Dedifferentiated amniotic fluid mesenchymal stem cell (primary cell): ENCODE data around the gene ARID1B.

Experiments
- DNase-seq: peaks from one replicate; pipeline ENCODE4 v3.0.0-alpha.2; 2016; ENCODE audit errors: extremely low spot score

The ARID1B gene

GRCh38 chr6:157224178-157224950, 447.2 kb downstream of the ARID1B start:
- DNase-seq: no peak

DNA sequence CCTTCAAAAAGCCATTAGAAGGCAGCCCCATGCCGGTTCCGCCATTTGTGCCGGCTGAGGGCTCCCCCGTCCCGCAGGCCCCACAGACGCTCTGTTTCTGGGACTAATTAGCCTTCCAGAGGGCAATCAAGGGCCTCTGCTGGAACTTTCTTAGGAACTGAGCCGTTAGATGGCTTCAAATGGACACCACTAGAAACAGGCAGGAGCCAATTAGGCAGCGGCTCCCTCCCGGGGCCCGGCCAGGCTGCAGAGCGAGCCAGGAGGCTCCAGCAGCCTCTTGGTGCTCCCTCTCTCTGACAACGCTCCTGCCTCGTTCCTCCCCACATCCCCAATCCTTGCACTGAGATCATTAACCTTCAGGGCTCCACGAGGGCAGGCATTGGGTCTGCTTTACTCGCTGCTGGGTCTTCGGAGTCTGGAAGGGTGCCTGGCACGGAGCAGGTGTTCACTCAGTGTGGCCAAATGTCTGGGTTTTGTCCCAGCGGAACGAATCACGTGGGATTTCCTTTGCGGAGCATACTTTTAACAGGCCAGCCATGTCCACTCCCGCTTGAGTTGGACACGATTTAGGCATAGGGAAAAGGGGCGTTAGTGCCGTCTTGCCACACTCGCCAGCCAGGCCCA, 447.9 kb downstream of the ARID1B start:
- DNase-seq: no peak

GRCh38 chr6:157225575-157225995, 448.4 kb downstream of the ARID1B start:
- DNase-seq: no peak

DNA sequence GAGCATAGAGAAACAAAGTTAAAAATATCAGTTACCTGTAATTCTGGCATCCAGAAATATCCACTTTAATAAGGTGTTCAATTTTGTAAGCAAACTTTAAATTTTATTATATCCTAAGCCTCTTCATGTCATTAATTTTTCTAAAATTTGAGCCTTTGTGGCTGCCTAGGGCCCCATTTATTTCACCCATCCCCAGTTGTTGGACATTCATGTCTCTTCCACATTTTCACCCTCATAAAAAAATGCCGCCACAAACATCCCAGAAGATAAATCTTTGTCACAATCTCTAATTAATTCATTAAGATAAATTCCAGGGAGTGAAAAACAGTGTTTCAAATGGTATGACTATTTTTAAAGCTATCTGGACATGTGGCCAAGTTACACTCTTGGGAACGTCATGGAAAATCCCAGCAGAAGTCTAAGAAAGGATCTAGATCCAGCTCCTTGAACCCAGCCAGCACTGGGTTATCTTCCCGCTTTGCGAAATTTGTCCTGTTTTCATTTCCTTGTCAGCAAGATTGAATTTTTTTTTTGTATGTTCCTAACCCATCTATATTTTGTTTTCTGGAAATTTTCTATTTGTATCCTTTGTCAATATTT, 448.9 kb downstream of the ARID1B start:
- no peak for DNase-seq

DNA sequence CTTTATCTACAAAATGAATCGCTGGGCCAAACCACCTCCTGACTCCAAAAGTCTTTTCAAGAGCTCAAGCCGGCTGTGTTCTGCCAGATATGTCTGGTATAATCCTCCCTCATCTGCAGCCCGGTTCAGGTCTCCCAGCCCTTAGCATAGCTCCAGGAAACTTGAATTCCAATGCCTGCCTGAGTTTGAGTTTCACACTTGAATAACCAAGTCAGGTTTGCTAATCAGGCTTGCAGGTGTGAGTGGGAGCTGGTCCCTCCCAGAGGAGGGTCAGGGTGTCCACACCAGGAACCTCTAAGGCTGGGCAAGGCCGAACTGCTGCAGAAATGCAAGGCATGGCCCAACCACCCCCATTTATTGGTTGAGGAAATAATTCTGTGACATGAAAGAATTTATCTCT, 449.6 kb downstream of the ARID1B start:
- DNase-seq: no peak

- no peak for DNase-seq
Observed at GRCh38 chr6:157227202-157228166, 450.3 kb downstream of the ARID1B start.

GRCh38 chr6:157228426-157229131, 451.4 kb downstream of the ARID1B start:
- no peak for DNase-seq

- no peak for DNase-seq
Observed at GRCh38 chr6:157229132-157229618, 452.0 kb downstream of the ARID1B start.

DNA sequence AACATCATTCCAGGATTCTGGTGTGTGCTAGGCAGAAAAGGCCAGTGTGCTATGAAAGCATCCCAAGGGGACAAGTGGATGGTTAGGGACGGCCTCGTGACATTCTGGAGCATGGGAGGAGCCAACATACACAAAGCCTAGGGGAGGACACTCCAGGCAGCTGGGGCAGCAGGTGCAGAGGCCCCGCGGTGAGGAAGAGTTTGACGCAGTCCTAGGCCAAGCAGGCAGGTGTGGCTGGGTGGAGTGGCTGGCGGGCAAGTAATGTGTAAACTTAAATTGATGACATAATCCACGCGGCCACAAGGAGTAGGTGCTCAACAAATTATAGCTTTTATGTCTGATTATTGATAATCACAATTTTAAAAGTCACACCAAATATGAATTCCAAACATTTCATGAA, 452.5 kb downstream of the ARID1B start:
- DNase-seq: no peak

GRCh38 chr6:157230910-157231309, 453.7 kb downstream of the ARID1B start:
- no peak for DNase-seq

- no peak for DNase-seq
Observed at GRCh38 chr6:157232161-157232895, 455.1 kb downstream of the ARID1B start.

DNA sequence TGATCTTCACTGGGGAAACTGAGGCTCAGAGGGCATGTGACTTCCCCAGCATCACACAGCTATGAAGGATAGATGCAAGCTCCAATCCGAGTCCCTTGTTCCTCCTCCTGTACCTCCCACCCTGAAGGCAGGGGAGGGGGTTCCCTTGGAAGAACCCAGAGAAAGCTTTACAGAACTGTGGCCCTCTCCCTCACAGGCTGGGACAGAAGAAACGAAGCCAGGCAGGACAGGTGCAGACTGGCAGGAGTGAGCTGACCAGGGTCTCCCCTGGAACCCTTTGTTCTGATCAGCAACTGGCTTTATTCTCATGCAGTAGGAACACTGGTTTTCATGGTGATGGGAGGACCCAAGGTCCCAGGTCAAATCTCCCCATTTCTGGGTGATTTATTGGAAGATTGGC, 456.0 kb downstream of the ARID1B start:
- DNase-seq: no peak

GRCh38 chr6:157233686-157234085, 456.5 kb downstream of the ARID1B start:
- no peak for DNase-seq

DNA sequence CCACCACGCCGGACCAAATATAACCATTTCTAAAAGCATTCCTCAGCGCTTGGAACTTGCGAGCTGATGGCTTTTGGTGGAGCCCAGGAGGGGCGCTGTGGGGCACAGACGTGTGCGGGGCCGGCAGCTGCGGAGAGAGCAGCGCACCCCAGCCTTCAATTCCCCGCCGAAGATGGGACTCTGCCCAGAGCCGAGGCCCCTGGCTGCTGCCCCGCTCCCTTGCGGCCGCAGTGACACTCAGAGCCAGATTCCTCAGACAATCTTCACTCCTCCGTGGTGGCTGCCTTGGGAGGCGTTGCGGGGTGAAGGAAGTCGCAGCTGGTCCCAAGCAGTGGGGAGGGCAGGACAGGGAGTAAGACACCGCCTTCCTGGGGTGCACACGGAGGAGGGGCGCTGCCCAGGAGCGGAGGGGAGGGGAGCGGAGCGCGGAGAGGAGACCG, 458.4 kb downstream of the ARID1B start:
- peak; percentile 20 for DNase-seq

DNA sequence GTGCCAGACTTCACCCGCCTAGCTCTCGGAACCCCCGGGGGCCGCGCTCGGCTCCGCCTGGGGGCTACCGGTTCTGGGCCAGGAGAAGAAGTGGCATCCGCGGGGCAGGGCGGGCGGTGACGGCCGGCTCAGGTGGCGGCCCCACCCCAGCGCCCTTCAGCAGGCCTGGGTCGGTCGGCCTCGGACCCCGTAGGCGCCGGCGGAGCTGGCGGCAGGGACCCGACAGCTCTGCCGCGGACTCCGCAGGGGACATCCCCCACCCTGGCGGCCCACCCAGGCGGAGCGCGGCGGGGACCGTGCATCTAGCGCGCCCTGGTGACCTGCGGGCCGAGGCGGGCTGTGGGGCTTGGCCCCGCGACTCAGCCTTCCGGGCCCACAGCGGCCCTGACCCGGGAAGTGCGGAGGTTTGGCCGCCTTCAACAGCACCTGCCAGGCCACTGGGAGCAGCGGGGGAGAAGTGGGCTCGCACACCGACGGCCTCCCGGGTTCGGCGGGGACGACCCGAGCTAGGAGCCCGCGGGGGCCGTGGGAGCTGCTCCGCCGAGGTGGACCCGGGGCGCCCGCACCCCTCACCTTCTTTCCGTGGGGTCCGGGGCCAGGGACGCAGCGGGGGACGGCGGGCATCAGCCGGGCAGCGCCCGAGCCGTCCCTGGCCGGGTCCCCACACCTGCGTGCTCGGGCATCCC, 459.0 kb downstream of the ARID1B start:
- DNase-seq: no peak

GRCh38 chr6:157238346-157238745, 461.2 kb downstream of the ARID1B start:
- DNase-seq: no peak

- DNase-seq: no peak
Observed at GRCh38 chr6:157239148-157239547, 462.0 kb downstream of the ARID1B start.

GRCh38 chr6:157239671-157240058, 462.5 kb downstream of the ARID1B start:
- DNase-seq: no peak

DNA sequence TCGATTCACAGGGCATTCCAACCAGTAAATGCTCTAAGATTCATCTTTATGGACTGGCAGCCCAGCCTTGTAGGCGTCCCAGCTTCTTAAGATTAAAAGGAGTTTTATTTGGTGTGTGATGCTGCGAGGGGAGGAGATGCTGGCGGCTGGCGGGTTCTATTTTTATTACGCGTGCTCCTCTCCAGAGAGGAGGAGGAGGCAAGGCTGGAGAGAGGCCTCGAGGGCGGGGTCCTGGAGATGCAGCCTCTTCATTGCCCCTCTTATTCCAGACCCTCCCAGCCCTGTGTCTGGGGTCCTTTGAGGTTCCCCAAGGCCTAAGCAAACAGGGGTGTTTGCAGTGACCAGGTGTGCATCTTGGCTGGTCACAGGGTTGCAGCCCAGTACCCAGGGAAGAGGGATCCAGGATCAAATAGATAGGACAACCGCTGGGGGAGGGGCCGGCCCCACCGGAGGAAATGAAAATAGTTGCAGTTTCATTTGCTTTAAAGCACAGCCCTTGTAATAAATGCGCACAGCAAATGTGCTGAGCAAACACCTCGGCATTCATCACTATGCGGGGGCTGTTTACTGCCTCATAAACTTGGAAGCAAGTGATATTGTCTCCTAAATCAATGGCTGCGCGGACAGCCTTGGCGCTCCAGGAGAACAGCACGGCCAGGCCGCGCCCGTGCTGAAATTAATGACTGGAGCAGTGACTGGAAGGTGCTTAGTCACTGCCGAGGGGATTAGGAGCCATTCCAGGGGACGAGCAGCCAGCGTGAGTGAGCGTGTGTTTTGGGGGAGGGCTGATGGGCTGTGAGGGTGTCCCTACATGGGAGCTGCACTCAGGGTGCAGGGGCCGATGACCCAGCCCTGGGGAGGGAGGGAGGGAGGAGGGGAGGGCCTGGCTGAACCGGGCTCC, 463.1 kb downstream of the ARID1B start:
- no peak for DNase-seq
